Activated CD4-positive, alpha-beta T cell treated with anti-CD3 and anti-CD28 coated beads for 1 hour (primary cell): Measurements from ENCODE around the gene GOLGA3.
A peak's percentile ranks its signal among the peaks of the same experiment; 100 is the strongest.
"Not testable (repeated sequence)": the region's sequence is repeated elsewhere in the genome, so short reads cannot be mapped to it uniquely, and the experiment has no call there.

Experiments used
- DNase-seq: peaks from one replicate; pipeline ENCODE4 v3.0.0-alpha.2; 2020

GOLGA3 gene, protein sequence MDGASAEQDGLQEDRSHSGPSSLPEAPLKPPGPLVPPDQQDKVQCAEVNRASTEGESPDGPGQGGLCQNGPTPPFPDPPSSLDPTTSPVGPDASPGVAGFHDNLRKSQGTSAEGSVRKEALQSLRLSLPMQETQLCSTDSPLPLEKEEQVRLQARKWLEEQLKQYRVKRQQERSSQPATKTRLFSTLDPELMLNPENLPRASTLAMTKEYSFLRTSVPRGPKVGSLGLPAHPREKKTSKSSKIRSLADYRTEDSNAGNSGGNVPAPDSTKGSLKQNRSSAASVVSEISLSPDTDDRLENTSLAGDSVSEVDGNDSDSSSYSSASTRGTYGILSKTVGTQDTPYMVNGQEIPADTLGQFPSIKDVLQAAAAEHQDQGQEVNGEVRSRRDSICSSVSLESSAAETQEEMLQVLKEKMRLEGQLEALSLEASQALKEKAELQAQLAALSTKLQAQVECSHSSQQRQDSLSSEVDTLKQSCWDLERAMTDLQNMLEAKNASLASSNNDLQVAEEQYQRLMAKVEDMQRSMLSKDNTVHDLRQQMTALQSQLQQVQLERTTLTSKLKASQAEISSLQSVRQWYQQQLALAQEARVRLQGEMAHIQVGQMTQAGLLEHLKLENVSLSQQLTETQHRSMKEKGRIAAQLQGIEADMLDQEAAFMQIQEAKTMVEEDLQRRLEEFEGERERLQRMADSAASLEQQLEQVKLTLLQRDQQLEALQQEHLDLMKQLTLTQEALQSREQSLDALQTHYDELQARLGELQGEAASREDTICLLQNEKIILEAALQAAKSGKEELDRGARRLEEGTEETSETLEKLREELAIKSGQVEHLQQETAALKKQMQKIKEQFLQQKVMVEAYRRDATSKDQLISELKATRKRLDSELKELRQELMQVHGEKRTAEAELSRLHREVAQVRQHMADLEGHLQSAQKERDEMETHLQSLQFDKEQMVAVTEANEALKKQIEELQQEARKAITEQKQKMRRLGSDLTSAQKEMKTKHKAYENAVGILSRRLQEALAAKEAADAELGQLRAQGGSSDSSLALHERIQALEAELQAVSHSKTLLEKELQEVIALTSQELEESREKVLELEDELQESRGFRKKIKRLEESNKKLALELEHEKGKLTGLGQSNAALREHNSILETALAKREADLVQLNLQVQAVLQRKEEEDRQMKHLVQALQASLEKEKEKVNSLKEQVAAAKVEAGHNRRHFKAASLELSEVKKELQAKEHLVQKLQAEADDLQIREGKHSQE (N-terminal part only)

DNA sequence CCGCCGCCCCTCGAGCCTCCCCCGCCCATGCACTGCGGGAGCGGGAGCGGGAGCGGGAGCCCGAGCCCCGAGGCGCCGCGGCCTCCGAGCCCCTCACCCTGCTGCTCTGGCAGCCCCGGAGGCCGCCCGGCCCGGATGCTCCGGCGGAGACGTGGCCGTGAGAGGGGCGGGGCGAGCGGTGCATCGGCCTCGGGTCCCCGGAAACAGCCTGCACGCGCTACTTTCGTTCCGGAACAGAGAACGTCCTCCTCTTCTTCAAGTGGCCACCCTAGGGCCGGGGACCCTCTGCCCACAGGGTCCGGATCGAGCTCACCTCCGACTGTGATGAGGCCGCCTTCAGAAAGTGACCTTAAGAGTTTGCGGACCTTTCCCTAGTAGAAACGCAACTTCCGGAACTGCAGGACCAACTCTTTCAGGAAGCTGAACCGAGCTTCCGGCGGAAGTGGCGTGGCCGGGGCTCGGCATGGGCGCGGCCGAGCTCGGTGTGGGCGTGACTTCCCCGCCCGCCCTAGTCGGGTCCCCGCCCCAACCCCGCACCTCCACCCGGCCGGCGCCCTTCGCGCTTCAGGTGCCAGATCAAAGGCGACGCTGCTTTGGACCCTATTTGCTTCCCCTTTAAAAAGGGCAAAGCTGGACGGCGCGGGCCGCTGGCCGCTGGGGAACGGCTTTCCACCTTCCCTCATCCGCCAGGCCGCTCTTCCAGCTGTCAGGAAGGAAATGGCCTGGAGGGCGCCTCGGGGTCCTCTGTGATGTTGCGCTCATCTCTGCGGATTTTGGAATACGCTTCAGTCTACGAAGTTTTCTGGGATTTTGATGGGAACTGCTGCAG lies at the start of gene GOLGA3:
GOLGA3 (minus strand) TSS at position 164 of the 829 bp plus-strand sequence. CDS start 6,741 bp downstream, outside the sequence.
- DNase-seq, result peak; percentile 94

DNA sequence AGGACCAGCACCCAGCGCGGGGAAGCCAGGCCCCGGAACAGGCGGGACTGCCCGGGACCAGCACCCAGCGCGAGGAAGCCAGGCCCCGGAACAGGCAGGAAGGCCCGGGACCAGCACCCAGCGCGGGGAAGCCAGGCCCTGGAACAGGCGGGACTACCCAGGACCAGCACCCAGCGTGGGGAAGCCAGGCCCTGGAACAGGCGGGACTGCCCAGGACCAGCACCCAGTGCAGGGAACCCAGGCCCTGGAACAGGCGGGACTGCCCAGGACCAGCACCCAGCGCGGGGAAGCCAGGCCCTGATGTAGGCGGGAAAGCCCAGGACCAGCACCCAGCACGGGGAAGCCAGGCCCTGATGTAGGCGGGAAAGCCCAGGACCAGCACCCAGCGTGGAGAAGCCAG lies 46.0 kb upstream of the GOLGA3 start:
- not testable (repeated sequence) for DNase-seq

DNA sequence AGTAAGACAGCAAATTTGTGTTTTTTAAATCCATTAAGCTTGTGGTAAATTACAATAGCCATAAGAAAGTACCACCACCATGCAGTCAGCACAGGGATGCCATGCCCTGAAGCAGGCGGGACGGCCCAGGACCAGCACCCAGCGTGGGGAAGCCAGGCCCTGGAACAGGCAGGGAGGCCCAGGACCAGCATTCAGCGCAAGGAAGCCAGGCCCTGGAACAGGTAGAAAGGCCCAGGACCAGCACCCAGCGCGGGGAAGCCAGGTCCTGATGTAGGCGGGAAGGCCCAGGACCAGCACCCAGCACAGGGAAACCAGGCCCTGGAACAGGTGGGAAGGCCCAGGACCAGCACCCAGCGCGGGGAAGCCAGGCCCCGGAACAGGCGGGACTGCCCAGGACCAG lies 45.5 kb upstream of the GOLGA3 start:
- no peak for DNase-seq

DNA sequence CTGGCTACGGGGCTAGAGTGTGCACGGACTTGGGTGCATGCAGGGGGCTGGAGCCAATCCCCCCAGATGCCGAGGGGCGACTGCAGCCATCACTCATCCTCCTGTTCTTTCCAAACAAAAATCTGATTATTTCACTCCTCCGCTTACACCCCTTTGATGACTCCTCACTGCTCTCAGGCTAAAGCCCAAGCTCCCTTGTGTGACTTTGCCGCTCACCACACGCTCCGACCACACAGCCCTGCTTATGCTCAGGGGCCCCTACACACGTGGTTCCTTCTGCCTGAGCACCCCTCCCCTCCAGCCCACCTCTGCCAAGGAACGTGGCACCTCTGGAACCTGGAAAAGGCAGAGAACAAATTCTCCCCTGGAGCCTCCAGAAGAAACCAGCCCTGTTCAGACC lies 45.1 kb upstream of the GOLGA3 start:
- DNase-seq, result no peak

DNA sequence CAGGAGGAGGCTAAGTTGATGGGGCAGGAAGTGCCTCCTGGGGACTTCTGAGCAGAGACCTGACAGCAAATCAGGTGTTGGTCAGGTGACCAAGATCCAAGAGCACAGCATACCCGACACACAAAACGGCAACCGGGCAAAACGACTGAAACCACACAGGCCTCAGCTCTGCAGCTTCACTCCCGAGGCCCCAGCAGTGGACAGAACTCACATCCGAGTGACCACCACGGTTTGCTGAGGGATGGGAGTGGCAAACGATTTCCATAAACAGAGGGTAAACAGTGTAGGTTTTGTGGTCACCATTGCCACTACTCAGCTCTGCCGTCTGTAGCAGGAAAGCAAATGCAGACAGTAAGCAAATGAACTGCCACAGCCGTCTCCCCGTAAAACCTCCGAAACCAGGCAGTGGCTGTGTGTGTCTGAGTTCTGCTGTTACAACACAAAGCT lies 44.3 kb upstream of the GOLGA3 start:
- no peak for DNase-seq

DNA sequence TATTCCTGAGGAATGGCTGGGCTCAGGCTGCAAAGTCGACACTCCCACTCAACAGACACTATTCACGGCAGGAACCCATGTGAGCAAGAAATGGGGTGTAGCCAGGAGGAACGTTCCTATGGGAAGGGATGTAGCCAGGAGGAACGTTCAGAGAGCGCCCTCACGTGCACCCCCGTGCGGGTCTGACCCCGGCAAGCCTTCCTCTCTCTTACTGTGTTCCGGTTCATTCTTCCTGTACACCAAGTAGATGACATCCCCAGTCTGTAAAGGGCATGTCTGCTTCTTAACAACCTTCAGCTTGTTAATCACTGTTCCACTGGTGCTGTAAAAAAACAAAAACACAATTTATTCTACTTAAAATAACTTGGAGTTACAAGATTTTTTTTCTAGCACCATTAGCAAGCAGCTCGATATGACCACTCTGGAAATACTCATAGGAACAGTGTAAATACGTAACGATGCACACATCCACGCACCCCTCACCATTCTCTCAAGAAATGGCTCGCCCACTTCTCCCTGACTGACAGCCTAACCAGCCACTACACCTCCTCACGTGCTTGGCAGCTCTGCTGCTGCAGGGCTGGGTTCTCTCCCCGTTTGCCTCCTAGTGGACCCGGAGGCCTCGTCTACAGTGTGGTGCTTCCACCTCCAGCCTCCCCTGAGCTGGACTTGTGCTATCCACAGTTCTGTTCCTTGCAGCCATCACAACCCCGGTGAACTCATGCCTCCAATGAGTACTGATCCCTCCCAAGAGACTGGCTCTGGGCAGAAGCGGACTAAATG lies 43.6 kb upstream of the GOLGA3 start:
- DNase-seq, result no peak

DNA sequence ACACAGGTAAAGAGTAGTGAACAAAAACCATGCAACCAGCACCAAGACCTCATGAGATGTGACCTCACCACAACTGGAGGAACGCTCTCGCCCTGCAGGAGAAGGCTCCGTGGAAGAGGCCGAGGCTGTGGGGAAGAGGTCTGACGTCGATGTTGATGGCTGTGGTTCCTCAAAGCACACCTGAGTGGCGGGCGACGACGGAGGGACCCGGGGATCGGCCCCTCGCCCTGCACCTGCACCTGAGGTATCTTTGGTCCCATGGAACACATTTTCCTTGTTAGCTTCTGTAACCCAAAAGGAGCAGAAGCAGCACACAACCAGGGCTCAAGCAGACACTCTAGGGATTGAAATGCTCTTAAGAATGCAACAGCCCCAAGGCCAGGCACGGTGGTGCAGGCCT lies 40.9 kb upstream of the GOLGA3 start:
- no peak for DNase-seq

DNA sequence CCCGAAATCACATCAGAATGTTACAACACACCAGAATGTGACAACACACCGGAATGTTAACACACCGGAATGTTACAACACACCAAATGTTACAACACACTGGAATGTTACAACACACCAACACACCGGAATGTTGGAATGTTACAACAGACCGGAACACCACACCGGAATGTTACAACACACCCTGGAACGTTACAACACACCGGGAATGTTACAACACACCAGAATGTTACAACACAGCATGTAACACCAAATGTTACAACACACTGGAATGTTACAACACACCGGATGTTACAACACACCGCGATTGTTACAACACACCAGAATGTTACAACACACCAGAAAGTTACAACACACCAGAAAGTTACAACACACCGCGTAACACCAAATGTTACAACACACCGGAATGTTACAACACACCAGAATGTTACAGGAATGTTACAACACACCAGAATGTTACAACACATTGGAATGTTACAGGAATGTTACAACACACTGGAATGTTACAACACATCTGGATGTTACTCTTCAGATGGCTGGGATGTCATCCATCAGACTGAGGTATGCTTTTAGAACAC lies 37.7 kb upstream of the GOLGA3 start:
- no peak for DNase-seq

DNA sequence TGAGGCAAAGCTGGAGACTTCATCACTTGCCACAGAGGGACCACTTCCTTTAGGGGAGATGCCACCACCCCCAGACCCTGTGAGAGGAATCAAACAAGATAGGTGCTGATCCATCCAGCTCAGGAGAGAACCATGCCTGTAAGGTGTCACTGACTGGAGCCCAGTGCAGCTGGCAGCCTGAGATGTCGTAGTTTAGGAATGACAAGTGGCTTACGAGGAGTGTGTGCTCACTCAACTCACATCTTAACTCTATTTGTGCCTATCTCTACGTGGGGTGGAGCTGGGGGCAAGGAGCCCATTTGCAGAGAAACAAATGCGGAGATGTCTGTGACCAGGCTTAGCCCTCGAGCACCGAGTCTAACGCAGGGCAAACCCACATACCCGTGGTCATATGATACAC lies 32.9 kb upstream of the GOLGA3 start:
- no peak for DNase-seq

DNA sequence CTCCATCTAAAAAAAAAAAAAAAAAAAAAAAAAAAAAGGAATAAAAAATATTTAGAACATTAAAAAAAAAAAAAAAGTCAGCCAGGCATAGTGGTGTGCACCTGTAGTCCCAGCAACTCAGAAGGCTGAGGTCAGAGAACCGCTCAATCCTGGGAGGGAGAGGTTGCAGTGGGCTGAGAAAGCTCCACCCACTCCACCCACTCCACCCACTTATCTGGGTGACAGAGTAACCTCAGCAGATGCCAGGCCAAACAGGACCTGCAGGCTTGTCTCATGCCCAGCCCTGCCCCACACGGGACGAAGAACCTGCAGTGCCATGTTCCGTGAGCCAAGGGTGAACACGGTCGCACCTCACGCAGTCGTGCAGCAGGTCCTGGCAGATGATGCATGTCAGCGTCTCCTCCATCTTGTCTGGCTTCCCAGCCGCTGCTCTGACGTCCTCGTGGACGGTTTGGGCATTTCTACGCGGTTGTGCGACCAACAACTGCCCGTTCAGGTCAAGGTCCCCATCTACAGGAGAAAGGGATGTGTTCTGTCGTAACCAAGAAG lies 30.1 kb upstream of the GOLGA3 start:
- no peak for DNase-seq

DNA sequence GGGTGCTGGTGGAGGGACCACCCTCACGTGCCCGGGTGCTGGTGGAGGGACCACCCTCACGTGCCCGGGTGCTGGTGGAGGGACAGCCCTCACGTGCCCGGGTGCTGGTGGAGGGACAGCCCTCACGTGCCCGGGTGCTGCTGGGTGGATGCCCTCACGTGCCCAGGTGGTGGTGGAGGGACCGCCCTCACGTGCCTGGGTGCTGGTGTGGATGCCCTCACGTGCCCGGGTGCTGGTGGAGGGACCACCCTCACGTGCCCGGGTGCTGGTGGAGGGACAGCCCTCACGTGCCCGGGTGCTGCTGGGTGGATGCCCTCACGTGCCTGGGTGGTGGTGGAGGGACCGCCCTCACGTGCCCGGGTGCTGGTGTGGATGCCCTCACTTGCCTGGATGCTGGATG lies 28.4 kb upstream of the GOLGA3 start:
- not testable (repeated sequence) for DNase-seq

DNA sequence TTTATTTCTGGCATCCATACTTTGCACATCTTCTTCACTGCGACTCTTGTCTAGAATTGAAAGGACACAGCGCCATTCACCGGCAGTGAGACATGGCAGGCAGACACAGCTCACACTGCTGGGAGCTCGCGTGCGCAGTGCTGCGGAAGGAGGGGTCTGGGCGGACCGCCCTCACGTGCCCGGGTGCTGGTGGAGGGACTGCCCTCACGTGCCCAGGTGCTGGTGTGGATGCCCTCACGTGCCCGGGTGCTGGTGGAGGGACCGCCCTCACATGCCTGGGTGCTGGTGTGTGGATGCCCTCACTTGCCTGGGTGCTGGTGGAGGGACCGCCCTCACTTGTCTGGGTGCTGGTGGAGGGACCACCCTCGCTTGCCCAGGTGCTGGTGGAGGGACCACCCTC lies 27.9 kb upstream of the GOLGA3 start:
- no peak for DNase-seq

DNA sequence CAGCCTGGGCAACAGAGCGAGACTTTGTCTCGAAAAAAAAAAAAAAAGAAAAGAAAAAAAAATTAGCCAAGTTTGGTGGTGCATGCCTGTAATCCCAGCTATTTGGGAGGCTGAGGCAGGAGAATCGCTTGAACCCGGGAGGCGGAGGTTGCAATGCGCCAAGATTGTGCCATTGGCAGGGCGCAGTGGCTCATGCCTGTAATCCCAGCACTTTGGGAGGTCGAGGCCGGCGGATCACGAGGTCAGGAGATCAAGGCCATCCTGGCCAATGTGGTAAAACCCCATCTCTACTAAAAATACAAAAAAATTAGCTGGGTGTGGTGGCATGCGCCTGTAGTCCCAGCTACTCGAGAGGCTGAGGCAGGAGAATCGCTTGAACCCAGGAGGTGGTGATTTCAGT lies 26.5 kb upstream of the GOLGA3 start:
- not testable (repeated sequence) for DNase-seq

DNA sequence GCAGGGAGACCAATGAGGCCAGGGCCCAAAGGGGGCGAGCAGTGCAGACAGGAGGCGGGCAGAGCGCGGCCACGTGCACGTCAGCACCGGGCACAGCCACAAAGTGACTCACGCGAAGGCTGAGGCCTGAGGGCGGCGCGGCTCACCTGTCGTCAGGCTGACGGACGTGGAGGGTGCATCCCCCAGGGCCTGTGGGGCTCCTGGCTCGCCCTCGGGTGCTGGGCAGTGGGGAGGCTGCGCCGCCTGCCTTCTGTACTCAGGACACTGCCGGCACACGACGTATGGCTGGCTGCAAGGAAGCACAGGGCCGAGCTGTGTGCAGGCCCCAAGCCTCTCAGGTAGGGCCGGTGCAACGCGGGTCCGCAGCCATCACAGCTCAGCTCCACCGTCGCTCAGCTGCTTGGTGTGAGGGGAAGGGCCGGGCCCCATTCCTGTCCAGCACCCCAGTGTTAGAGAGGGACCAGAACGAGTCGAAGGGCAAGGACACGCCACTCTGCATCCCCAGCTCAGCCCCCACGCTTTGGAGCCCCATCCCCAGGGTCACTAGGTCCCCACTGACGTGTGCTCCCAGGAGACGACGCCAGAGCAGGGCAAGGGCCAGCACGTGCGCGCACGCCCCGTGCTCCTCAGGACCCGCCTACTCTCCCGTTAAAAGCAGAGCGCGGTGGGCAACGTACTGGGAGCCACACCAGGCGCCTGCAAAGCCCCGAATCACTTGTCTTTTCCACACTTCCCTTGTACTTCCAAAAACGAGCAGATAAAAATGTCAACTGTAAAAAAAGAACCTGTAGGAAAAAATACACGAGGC lies 24.8 kb upstream of the GOLGA3 start:
- DNase-seq, result no peak

DNA sequence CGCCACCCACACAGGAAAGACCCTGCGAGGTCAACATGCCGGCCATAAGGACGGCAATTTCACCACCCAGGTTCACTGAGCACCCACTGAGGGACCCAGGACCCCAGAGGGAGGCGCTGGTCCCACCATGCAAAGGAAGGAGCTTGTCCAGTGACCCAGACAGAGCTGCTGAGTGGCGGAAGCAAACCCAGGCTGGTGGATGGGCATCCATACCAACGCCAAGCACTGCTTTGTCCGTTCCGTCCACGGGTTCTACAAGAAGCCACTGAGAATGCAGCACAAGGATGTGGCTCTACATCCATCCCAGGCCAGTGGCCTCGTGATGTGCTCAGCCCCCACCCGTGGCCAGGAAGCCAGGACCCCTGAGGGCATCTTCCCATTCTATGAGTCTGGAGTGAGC lies 23.8 kb upstream of the GOLGA3 start:
- no peak for DNase-seq

DNA sequence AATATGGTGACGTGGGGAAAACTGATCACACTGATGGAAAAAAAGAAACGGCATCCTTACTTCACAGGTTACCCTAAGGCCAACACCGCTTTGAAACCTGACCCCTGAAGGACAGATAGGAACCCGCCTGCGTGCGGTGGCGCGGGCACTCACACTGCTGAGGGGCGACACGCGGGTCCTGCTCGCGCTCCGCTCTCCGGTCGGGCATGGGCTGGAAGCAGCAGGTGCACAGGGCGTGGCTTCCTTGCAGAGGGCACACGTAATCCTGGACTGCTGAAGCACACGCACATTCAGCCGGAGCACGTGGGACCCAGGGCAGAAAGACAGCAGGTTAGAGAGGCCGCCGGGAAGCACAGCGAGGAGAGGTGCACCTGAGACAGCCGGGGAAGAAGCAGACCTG lies 22.8 kb upstream of the GOLGA3 start:
- no peak for DNase-seq

DNA sequence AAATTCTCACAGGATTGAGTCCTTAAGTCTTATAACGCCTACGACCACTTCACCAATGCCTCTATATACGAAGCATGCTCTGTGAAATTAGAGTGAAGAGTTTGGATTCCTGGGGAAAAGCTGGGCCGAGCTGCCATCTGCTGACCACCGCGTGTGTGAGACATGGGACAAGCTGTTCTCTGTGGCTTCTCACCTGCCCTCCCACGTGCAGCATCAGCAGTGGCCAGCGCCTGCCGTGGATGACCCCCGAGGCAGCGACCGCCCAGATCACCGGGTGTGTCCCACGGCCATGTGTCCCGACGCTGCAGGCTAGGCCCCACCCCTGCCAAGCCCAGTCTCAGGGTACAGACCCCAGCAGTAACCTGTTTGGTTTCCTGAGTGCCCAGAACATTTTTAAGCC lies 21.6 kb upstream of the GOLGA3 start:
- DNase-seq, result no peak

DNA sequence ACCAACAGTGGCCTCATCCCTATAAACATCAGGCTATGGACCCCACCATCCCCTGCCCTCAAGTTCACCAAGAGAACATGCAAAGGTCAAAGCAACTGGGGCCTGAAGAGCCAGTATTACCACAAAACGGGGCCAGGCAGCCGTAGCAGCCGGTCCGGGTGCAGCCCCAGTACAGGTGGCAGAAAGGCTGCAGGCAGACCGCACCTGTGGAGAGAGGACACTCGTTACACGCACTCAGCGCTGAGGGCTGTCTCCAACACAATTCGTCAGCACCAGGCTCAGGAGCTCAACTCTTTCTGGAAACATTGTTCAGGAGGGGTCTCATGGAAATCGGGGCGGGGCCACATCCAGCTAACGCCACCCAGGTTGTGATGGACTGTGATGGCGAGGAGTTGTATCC lies 19.9 kb upstream of the GOLGA3 start:
- no peak for DNase-seq
